GM18526 (cell line): ENCODE measurements around the gene WDR76.

Source experiments
- POLR2A ChIP-seq: IDR thresholded peaks from 3 replicates; pipeline ENCODE4 v1.6.1; 2011; ENCODE audit not compliant: insufficient read length; ENCODE audit errors: extremely low read depth

Gene WDR76

GRCh38 chr15:43901495-43901894, 74.7 kb downstream of the WDR76 start:
- TF ChIP-seq POLR2A, result no peak

- TF ChIP-seq POLR2A, result no peak
Observed at GRCh38 chr15:43903864-43904290, 77.1 kb downstream of the WDR76 start.

GRCh38 chr15:43905755-43906154, 79.0 kb downstream of the WDR76 start:
- no peak for TF ChIP-seq POLR2A

- no peak for TF ChIP-seq POLR2A
Observed at GRCh38 chr15:43908516-43909050, 81.8 kb downstream of the WDR76 start.

GRCh38 chr15:43911235-43911781, 84.5 kb downstream of the WDR76 start:
- TF ChIP-seq POLR2A, result no peak

- no peak for TF ChIP-seq POLR2A
Observed at GRCh38 chr15:43912208-43912607, 85.4 kb downstream of the WDR76 start.

- TF ChIP-seq POLR2A, result no peak
Observed at GRCh38 chr15:43913026-43913780, 86.4 kb downstream of the WDR76 start.

- TF ChIP-seq POLR2A, result no peak
Observed at GRCh38 chr15:43913941-43914340, 87.1 kb downstream of the WDR76 start.

GRCh38 chr15:43915631-43916325, 89.0 kb downstream of the WDR76 start:
- no peak for TF ChIP-seq POLR2A

- TF ChIP-seq POLR2A, result no peak
Observed at GRCh38 chr15:43916326-43916660, 89.5 kb downstream of the WDR76 start.
